SH-SY5Y (cell line): ENCODE data around the gene OSBPL2.

ENCODE experiments used
- GATA2 ChIP-seq: IDR thresholded peaks from 2 replicates; pipeline ENCODE4 v1.6.1; 2011; ENCODE audit warnings: mild to moderate bottlenecking, low read depth, low read length
- GATA3 ChIP-seq: IDR thresholded peaks from 2 replicates; pipeline ENCODE4 v1.6.1; 2011; ENCODE audit warnings: low read depth, mild to moderate bottlenecking, low read length, moderate library complexity

OSBPL2 gene

DNA sequence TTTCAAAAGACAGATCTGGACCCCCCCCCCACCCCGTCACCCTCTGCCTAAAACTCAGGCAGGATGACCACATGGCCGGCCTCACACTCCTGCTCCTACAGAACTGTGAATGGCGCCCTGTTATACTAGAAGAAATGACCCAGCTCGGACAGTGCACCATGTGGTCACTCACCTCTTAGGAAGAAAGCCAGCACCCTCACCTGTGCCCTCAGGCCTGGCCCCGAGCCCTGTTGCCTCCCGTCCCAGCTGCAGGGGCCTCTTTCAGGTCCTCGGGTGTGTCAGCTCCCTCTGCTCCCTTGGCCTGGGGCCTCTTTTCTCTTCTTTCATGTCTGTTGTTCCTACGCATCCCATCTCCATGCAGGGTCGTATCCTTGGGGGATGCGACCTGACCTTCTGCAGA, 23.7 kb downstream of the OSBPL2 start:
- TF ChIP-seq GATA3 (no peak), GATA2 (no peak)

DNA sequence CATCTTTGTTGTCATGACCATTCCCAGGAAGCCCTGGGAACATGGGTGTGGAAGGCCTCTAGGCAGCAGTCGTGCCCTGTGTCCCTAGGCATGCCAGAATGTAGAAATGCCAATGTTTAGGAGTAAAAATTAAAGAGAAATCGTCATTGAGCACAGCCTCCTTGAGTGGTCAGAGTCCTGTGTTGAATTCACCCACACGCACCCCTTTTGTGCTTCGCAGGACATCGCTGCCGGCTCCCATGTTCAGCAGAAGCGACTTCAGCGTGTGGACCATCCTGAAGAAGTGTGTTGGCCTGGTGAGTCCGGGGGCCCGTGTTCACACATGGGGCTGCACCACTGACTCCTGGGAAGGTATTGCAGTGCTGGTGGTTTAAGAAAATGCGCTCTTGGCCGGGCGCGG, 25.1 kb downstream of the OSBPL2 start:
- no peak for TF ChIP-seq GATA3
- no peak for TF ChIP-seq GATA2

DNA sequence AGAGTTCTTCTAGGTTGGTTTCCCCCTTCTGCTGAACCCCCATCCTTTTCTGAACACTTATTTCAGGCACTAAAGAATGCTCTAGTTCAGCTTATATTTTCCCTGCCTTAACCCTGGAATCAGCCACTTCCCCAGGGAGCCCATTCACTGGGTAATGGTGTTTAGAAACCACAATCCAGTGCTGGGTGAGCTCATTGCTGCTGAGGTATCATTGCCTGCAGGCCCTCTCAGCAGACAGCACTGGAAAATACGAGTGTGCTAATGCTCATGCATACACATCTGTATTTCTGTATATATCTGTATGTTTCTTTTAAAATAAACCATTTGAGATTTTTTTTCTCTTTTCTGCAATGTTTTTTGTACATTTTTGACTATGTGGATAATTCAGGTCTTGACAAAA, 27.0 kb downstream of the OSBPL2 start:
- TF ChIP-seq GATA2 (no peak), GATA3 (no peak)

- TF ChIP-seq GATA2, result no peak
- no peak for TF ChIP-seq GATA3
Measured at GRCh38 chr20:62266340-62266739, 28.0 kb downstream of the OSBPL2 start.

GRCh38 chr20:62266851-62267250, 28.5 kb downstream of the OSBPL2 start:
- TF ChIP-seq GATA2 (no peak), GATA3 (no peak)

GRCh38 chr20:62267543-62267942, 29.2 kb downstream of the OSBPL2 start:
- no peak for TF ChIP-seq GATA3

GRCh38 chr20:62268228-62268900, 30.0 kb downstream of the OSBPL2 start:
- no peak for TF ChIP-seq GATA2
- TF ChIP-seq GATA3, result no peak

- TF ChIP-seq GATA2 (no peak), GATA3 (no peak)
Measured at GRCh38 chr20:62269378-62269777, 31.1 kb downstream of the OSBPL2 start.

GRCh38 chr20:62269871-62270270, 31.6 kb downstream of the OSBPL2 start:
- no peak for TF ChIP-seq GATA2
- no peak for TF ChIP-seq GATA3

GRCh38 chr20:62272200-62272599, 33.9 kb downstream of the OSBPL2 start:
- TF ChIP-seq GATA3, result no peak
- no peak for TF ChIP-seq GATA2

- TF ChIP-seq GATA3 (no peak), GATA2 (no peak)
Measured at GRCh38 chr20:62273416-62273815, 35.1 kb downstream of the OSBPL2 start.

DNA sequence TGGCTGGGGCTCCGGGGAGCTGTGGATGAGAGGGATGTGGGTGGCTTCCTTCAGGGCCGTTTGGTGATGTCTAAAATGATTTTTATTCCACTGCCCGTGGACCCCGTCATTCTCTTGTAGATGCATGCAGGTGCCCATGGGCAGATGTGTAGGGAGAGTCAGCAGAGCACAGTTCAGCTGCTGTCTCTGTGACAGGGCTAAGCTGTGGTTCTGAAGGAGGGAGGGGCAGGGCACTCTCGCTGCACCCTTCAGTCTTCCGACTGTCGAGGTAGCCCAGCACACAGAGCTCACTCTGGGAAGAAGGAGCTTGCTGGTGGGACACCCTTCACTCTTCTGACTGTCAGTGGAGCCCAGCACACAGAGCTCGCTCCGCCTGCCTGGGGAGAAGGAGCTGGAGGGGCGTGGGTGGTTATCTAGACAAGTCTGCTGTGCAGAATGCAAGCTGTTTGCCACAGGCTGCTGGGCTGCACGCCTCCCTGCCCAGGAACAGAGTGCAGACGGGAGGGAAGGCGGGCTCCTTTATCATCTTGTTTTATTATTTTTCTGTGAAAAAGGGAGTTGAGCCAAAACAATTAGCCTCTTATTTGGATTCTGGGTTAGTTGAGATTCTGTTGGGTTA, 36.1 kb downstream of the OSBPL2 start:
- TF ChIP-seq GATA3, result no peak
- TF ChIP-seq GATA2, result no peak

- TF ChIP-seq GATA3 (no peak), GATA2 (no peak)
Measured at GRCh38 chr20:62275219-62275618, 36.9 kb downstream of the OSBPL2 start.

DNA sequence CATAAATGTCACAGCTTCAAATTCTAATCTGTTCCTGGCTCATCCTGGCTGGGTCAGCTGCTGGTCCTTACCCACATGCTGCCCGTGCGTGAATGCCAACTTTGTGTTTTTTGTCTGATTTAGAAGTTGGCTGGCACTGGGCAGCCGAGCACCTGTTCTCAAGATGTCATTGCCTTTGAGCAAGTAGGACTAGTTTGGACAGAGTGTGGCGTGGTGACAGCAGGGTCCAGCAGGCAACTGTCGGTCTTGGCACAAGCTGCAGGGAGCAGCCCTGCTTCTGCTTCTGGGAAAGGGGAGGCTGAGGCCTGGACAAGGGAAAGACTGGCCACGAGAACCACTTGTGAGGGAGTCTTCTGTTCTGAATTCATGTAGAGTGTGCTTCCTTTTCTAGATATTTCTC, 38.1 kb downstream of the OSBPL2 start:
- no peak for TF ChIP-seq GATA2

DNA sequence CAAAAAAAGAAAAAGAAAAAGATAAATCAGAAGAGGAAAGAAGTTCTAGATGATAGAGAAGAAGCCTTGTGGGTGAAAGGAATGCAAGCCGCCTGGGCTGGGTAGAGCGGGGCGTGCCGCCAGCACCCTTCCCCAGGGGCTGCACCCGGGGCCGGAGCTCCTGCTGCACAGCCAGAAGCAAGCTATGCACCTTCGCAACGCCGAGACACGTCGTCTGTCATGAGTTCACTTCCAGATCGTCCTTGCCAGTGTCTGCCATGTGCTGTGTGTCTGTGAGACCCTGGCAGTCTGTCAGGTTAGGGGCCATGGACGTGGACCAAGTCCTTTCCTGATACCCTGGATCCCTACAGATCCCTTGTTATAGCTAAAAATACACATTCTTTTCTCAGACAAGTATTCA, 38.9 kb downstream of the OSBPL2 start:
- TF ChIP-seq GATA2 (no peak), GATA3 (no peak)

DNA sequence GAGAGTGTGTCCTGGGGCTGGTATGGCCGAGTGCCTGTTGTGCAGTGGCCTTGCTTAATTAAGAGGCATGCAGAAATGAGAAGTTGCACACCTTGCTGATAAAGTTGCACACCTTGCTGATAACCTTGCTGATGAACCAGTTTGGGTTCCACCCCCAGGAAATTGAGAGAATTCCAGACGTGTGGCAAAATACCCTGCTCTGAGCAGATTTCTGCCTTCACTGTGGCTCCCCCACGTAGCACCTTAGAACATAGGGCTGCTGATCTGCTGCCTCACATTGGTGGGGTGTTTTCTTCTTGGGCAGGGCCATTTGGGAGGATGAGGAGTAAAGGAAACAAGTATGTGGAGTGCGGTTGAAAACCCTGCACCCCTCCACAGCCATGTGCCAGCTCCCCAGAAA, 42.0 kb downstream of the OSBPL2 start:
- TF ChIP-seq GATA2 (no peak), GATA3 (no peak)
